GM19351 (cell line): ENCODE results near the gene TSTD1.
"Not testable (repeated sequence)": the region's sequence is repeated elsewhere in the genome, so short reads cannot be mapped to it uniquely, and the experiment has no call there.

Source experiments
- ATAC-seq: cut with Tn5 transposase; IDR thresholded peaks from one replicate; pipeline ENCODE4 v1.9.1; 2021; ENCODE audit warnings: mild to moderate bottlenecking, moderate library complexity; ENCODE audit not compliant: unreplicated experiment

Gene TSTD1

DNA sequence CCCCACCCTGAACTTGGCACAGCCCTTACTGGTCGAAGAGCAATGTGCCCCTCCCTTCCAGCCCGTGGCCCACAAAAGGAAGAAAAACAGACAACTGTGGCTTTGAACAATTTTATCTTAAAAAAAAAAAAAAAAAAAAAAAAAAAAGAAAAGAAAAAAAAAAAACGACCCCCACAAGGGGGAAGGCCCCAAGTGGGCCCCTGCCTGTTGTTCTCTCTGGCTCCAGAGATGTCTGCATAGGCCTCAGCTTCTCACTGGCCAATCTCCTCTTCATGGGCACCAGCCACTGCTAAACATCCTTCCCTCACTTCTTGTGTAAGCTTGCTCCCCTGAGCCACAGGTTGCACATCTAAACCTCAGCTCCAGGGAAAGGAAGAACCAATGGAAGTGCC is 386 bp upstream of the TSTD1 start:
- ATAC-seq: no peak

DNA sequence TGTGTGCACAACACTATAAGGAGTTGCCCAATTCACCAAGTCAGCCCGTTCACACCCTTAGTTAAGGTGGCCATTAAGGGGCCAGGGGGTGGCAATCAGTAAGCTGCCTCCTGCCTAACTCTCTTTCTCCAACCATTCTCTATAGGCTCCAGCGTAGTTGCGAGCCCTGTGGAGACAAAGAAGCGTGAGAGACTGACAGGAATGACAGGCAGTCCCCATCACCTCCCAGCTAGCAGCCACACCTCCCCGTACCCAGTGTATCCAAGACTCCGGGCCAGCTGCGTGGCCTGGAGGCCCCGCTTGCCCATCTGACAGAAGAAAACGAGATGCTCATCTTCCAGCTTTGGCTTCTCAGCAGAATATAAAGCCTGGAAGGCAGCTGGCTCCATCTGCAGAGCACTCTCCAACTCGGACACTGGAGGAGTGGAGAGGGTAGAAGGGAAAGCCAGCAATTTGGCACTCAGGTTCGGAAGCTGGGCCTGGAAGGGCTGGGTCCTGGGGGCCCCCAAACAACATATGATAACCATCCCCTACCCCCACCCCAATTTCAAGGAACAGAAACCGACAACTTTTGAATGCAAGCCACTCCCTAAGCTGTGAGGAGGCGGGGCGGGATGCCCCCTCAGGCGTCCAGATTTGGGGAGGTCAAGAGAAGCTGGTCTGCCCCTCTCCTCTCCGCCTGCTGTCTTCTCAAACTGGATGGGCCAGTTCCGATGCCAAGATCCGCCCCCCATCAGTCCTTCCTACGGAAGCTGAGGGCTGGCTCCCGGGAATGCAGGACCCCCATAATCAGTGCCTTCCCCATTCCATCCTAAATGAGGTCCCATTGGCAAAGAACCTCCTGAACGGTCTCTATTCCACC is 872 bp downstream of the TSTD1 start:
- ATAC-seq: no peak

DNA sequence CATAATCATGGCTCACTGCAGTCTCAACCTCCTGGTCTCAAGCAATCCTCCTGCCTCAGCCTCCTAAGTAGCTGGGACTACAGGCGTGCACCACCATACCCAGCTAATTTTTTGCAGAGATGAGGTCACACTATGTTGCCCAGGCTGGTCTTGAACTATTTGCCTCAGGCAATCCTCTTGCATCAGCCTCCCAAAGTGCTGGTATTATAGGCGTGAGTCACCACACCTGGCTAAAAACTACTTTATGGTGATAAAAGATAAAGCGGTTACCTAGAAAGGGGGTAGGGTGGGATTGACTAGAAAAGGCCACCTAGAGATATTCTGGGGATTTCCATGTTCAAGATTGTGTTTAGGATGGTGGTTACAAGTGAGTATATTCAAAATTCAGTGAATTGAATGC is 5.0 kb downstream of the TSTD1 start:
- ATAC-seq: no peak

DNA sequence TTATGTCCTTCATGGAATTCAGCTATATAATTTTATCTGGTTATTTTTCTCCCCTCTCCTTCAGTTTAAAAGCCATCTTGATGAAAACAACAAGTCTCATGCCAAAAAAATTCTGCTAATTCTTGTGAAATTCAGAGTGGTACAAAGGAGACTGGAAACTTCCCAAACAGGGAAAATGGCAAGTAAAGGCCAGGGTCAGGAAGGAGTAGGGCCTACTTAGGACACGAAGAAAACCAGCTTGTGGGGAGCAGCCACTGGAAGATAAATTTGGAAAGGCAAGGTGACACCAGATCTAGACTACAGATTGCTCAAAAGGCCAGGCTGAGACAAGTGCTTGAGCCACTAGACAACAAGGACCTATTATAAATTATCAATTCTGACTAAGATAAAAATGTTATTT is 6.4 kb downstream of the TSTD1 start:
- no peak for ATAC-seq

DNA sequence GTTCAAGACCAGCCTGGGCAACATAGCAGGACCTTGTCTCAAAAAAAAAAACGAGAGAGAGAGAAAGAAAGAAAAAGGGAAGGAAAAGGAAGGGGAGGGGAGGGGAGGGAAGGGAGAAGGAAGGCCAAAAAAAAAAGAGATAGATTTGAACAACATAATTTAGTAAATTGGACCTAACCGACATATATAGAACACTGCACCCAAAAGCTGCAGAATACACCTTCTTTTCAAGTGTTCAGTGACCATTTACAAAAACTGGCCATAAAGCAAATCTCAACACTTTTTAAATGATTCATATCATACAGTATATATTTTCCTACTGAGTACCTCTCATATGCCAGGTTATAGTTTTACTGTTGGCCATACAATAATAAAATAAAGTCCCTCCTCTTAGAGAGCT is 6.9 kb downstream of the TSTD1 start:
- no peak for ATAC-seq

DNA sequence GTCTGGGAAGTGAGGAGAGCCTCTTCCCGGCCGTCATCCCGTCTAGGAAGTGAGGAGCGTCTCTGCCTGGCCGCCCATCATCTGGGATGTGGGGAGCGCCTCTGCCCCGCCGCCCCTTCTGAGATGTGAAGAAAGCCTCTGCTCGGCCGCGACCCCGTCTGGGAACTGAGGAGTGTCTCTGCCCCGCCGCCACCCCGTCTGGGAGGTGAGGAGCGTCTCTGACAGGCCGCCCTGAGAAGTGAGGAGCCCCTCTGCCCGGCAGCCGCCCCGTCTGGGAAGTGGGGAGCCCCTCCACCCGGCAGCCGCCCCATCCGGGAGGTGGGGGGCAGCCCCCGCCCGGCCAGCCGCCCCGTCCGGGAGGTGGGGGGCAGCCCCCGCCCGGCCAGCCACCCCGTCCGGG is 9.3 kb downstream of the TSTD1 start:
- not testable (repeated sequence) for ATAC-seq

DNA sequence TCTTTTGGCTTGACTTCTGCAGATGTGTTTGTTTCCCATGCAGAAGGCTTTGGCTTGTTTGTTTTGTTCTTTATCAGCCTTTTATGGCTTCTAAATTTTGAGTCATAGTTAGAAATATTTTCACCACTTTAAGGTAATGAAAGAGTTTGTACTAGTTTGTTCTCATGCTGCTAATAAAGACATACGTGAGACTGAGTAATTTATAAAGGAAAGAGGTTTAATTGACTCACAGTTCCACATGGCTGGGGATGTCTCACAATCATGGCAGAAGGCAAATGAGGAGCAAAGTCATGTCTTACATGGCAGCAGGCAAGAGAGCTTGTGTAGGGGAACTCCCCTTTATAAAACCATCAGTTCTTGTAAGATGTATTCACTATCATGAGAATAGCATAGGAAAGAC is 11.8 kb downstream of the TSTD1 start:
- not testable (repeated sequence) for ATAC-seq

DNA sequence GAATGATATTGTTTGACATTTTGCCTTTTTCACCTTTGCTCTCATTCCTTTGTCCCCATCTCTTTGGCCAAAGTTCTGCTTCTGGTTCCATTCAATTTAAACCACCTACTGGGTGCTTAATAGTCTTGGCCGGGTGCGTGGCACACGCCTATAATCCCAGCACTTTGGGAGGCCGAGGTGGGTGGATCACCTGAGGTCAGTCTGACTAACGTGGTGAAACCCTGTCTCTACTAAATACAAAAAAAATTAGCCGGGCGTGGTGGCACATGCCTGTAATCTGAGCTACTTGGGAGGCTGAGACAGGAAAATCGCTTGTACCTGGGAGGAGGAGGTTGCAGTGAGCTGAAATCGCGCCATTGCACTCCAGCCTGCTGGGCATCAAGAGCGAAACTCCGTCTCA is 16.3 kb downstream of the TSTD1 start:
- ATAC-seq: not testable (repeated sequence)

DNA sequence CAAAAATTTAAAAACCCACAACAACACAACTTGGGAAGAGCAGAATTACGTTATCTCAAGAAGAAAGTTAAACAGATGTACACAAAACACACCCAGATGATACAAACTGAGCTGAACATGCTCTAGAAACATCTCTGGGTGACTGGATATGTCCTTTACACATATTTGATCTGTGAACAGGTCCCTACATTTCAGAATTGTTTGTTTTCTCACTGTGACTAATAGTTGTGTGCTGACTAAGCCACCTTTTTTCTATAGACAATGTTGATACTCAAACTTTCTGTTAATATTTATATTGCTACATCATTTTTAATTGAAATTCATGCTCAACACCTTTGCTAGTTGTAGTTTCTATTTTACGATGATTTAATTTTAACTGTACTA is 16.8 kb downstream of the TSTD1 start:
- no peak for ATAC-seq

DNA sequence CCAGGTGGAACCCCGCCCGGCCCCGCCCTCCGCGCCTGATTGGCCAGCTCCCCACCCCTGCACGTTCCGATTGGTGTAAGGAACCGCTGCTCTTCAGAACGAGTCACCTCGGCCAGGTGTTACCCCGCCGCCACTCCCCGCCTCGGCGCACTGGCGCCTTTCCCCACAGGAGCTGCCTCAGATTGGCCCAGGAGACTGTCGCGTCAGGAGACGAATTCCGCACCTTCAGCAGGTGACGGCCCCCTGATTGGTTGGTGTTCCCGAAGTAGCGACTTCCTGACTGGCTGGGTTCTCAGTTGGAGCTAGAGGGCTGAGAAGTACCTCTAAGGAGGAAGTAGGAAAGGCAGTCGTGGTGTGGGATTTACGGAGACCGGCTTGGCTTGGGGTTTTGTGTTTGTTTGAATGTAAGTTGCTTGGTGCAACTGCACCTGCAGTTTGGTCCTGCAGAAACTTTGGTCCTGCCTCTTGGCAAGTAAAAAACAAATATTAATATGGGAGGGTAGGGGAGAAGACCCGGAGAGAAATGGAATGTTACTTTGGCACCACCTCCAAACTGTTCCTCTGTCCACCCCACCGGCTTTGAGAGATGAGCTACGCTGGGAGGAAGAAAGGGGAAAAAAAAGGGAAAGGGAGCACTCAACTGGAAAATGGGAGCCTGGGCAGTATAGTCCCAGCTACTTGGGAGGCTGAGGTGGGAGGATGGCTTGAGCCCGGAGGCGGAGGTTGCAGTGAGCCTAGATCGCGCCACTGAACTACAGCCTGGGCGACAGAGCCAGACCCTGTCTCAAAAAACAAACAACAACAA is 17.4 kb downstream of the TSTD1 start:
- peak; percentile 93 for ATAC-seq

DNA sequence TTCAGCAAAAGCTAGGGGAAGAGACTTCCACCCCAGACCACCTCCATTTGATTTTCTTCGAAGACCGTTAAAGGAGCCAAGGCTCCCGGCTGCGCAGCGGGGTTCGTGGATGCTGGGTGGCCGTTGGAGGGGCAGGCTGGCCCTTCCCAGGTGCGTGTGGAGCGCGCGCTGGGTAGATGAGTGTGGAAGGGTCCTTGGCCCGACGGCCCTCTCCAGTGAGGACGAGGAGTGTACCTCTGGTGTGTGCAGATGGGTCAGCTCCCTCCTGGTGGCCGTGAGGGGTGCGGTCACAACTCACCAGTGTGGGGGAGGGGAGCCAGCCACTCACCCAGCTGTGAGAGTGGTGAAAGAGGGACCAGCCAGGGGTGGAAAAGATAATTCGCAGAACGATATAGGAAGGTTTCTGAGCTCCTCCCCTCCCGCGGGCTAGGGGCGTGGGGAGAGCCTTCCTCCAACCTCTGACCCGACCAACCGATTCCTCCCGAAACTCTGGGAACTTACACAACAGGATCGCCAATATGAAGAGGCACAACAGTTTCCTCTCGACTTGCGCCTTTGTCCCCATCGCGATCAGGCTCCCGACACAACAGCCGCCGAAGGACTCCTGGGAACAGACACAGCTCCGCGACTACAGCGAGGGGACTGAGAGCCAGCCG is 18.1 kb downstream of the TSTD1 start, which contains the start of gene F11R:
Gene F11R, minus strand, starts transcription at position 644 of the 656 bp plus-strand sequence. Its CDS starts 79 bp downstream, at position 565.
- peak; percentile 36 for ATAC-seq

DNA sequence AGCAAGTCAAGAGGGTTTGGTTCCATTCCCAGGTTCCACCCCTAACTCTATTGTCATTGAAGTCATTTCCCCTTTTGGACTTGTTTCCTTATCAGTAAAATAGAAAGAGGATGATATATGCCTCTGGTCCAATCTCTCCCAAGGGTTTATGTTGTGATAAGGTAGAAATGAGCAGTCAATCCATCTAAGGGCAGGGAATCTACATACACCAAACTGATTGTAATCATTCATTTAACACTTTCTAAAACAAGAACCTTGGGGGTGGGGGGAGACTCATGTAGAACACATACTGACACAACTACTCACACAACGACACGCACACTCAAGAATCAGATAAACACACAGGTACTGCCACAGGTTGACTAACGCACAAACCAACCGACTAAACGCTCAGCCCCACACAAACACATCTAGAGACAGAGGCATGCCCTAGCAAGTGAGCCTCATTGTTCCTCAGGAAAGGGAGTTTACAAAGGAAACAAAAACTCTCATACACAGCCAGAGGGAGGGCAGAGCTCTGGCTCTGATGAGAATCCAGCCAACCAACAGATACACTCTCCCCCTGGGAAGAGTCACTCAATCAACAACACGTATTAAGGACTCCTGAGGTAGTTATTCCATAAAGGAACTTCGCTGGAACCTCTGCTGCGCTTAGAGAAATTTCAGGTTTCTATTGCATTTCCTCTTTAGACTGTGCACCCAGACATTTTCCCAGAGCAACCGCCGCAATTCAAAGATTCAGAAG is 18.8 kb downstream of the TSTD1 start:
- no peak for ATAC-seq

DNA sequence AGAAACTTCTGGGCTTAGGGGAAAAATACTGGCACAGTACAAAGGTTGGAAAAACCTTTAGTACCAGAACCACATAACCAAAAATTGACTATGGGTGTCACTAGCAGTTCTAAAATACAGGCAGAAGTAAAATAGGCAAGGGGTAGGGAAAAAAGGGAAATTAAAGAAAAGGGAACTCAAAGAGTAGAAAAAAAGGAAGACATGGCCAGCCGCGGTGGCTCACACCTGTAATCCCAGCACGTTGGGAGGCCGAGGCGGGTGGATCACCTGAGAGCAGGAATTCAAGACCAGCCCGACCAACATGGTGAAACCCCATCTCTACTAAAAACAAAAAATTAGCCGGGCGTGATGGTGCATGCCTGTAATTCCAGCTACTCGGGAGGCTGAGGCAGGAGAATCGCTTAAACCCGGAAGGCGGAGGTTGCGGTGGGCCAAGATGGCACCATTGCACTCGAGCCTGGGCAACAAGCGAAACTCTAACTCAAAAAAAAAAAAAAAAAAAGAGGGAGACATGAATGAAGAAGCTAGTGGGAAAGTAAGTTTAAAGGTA is 19.6 kb downstream of the TSTD1 start:
- ATAC-seq: not testable (repeated sequence)

DNA sequence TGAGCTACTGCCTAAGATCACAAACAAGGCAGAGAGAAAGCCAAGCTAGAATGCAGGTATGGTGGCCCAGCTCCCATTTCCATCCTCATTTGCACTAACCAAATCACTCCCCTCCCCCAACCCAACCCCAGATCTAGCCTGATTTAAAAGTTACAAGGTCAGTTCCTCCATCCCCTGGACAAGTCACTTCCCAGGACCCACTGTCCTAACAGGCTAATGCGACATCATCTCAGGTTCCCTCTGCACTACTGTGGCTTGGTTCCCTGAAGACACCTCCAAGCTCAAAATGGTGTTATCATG is 20.2 kb downstream of the TSTD1 start:
- no peak for ATAC-seq

DNA sequence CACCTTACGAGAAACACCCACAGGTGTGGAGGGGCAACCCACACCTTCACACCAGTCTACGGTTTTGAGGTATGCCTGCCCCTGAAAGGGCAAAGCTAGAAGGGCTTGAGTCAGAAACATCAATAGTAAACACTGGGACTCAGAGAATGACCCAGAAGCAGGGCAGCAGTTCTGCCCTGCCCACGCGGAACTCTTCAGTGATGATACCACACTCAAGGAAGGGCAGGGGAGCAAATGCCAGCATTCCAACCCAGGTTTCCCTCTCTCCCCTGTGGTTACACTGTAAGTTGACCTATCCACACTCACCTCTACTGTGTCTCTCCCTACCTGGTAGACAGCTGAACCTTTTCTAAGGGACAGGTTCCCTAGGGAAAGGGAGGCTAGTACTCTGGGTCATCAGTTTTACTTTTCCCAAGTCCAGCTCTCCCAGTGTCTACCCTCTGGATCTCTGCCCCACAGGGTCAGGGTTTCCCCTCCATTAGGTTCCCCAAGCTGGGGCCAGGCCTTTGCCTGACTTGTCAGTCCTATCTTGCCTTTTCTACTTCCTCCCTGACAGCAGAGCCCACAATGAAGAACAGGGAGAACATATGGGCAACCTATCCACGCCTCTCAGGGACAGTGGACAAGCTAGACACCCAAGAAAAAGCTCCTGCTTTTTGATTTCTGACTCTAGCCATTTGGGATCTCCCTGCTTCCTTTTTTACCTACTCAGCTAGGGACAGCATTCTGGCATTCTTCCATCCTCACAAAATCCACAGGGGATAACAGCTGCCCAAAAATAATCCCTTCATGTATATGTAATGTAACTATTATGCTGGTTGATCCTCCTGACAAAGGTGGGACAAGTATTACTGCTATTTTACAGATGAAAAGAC is 20.8 kb downstream of the TSTD1 start:
- no peak for ATAC-seq

DNA sequence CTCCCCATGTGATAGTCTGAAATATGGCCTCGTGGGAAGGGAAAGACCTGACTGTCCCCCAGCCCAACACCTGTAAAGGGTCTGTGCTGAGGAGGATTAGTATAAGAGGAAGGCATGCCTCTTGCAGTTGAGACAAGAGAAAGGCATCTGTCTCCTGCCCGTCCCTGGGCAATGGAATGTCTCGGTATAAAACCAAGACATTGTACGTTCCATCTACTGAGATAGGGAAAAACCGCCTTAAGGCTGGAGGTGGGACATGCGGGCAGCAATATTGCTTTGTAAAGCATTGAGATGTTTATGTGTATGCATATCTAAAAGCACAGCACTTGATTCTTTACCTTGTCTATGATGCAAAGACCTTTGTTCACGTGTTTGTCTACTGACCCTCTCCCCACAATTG is 21.6 kb downstream of the TSTD1 start:
- ATAC-seq: not testable (repeated sequence)

DNA sequence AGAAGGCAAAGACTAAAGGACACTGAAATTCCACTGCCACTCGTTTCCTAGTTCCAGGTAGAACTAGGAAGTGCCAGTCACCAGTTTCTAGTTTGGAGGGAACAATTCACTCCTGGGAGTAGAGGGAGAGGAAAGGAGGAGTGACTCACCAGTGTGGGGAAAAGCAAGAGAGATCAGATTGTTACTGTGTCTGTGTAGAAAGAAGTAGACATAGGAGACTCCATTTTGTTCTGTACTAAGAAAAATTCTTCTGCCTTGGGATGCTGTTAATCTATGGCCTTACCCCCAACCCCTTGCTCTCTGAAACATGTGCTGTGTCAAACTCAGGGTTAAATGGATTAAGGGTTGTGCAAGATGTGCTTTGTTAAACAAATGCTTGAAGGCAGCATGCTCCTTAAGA is 22.1 kb downstream of the TSTD1 start:
- ATAC-seq: not testable (repeated sequence)

DNA sequence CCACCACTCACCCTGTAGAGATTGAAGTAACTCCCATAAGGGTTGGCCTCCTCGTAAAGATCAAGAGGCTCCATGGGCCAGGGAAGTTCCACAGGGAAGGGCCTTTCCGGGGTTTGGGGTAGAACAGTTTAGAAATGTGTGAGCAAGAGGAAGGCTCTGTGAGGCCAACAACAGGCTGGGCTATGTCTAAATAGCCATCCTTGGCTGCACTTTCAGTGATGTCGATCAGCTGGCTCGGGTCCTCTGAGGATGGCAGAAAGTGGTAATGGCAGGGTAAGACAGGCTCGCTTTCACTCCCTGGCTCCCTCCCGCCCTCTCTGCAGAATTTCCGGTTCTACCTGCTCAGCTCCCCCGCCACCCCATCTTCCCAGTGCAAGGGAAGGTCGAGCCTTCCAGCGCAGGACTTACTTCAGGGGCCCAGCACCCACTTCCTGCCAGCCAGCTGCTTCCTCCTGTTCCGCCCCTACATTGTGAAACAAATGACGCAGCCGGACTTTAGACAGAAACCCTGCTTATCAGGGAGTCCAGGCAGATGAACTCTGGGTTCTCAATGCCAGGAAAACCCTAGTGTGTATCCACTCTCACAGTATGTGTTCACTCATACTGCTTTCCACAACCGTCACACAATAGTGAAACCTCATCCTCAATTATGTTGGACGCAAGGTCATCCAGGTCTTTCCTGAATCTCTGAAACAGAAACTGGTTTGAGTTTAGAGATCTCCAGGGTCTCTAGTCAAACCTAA is 25.1 kb downstream of the TSTD1 start:
- ATAC-seq: peak; percentile 90

DNA sequence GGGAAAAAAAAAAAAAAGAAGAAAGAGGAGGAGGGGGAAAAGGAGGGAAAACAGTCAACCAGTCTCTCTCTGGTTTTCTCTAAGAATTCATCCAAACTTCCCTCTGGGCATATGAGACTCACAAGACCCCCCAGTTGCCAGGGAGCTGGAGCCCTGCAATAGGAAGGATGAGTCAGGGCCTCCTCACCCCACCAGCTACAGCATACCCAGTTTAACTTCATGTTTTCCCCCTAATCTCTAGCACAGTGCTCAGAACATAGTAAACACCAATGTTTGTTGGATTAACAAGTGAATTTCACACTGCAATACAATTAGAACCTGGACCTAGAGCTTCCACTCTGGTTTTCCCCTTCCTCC is 25.7 kb downstream of the TSTD1 start:
- ATAC-seq: peak; percentile 21
